ENCODE results near the gene MYO1B.

GRCh38 chr2:191417746-191418145, 172.5 kb downstream of the MYO1B start:
- TF ChIP-seq CTCF (conservative IDR thresholded peaks at IDR 0.05) (no peak), ZFX (IDR thresholded peaks at IDR 0.05) (no peak)
